Left lobe of liver (tissue), 2 donors: ENCODE measurements around the gene RBBP5. TPM values are rescaled to one million over a fixed set of nuclear protein-coding genes. Genes with fewer than 3 reads are reported as not detected.
A peak's percentile ranks its signal among the peaks of the same experiment; 100 is the strongest.

Source experiments
- ATAC-seq: fragments of 200-7000 bp; cut with Tn5 transposase; one replicate; pipeline ENCODE4 v1.9.1; 2020; ENCODE audit warnings: mild to moderate bottlenecking, moderate library complexity
- DNase-seq: peaks from one replicate; pipeline ENCODE4 v3.0.0-alpha.2; 2020; ENCODE audit warnings: low spot score
- total RNA-seq: library from RNA; stranded (reverse); gene quantifications from one replicate; pipeline ENCODE4 v1.2.1, GENCODE V29; 2021
- donor health status: DM: no; HTN: no; CAD: no; lungs with moderate emphysema.
- donor health status: DM: no; HTN: yes; CAD: no.

The RBBP5 gene
- total RNA-seq, 1 donor from 2014 or later = 7.8 TPM

DNA sequence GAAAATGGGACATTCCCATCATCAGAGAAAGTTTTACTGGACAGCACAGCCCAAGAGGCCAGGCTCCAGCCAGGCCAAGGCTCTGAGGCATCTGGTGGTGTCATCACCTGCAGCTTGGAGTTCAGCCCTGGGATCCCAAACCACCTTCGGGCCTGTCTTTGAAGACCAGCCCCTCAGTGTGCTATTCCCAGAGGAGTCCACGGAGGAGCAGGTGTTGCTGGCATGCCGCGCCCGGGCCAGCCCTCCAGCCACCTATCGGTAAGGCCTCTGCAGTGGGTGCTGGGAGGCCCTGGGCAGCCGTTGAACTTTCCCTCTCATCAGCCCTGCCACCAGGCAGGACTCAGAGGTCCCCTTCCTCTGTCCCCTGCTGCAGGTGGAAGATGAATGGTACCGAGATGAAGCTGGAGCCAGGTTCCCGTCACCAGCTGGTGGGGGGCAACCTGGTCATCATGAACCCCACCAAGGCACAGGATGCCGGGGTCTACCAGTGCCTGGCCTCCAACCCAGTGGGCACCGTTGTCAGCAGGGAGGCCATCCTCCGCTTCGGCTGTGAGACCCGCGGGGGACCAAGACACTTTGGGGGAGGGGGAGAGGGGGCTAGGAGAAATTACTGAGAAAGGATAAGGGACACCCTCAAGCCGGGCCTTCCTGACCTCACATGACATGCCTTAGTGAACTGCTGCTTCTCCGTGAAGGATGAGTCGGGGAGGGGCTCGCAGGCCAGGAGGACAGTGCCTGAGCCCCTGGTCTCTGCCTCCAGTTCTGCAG lies 63.8 kb downstream of the RBBP5 start:
- DNase-seq (no peak), ATAC-seq (no peak)

DNA sequence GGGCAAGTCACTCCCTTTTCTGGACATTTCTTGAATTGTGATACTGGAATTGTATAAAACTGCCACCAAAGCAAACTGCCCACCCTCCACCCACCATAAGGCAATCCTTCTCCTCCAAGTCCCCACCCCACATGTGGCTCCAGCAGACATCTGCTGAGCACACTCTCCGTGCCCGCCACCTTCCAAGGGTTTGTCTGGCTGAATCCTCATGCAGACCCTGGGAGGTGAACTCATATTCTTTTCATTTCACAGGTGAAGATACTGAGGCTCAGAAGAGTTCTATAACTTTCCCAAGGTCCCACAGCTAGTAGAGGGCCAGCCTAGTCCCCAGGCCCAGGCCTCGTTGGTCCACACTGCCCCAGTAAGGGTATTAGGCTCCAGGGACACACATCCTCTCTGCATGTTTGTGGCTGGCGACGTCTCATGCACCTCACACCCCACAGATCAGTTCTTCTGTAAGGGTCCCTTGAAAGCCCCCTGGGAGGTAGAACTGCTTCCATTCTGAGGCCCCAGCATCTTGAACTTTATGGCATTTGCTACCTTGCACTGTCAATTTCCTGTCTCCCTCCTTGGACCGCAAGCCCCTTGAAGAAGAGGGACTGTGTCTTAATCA lies 64.7 kb downstream of the RBBP5 start:
- DNase-seq = no peak
- ATAC-seq = no peak

- DNase-seq (no peak), ATAC-seq (no peak)
Observed at GRCh38 chr1:205056188-205056611, 65.6 kb downstream of the RBBP5 start.

GRCh38 chr1:205054013-205054412 lies 67.8 kb downstream of the RBBP5 start:
- no peak for DNase-seq

DNA sequence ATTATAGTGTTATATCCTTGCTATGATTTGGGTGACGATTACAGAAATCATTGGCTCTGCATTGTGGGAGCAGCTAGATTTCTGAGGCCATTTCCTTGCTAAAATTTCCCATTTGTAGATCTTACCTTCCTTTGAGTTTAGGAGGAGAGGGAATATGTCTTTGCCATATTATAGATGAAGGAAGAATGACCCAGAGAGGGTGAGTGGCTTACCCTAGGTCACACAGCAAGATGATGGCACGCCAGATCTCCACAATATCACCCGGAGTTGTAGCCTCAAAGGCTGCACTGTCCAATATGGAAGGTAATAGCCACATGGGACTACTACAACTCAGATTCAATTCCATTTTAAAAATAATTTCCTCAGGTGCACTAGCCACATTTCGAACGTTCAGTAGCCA lies 68.5 kb downstream of the RBBP5 start:
- ATAC-seq (no peak), DNase-seq (no peak)

More at GRCh38 chr1:205054013-205054412, 67.8 kb downstream of the RBBP5 start:
- ATAC-seq = no peak

DNA sequence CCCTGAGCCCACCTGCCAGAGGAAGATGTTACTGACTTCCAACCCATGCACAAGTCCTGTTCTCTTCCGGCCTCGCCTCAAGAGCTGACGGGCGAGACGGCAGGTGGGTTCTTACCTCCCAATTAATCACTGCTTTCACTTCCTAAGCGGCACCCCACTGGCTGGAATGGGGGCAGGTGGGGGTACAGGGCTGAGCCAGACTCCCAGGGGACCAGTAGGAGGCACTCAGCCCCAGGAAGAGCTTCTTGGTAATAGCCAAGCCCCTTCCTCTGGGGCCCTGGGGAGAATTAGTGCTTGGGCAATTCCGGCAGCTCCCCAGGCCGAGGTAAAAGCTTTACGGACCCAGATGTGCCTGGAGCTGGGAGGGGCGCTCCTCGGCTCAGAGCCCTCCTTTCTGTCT lies 69.1 kb downstream of the RBBP5 start:
- ATAC-seq = no peak
- DNase-seq = no peak

DNA sequence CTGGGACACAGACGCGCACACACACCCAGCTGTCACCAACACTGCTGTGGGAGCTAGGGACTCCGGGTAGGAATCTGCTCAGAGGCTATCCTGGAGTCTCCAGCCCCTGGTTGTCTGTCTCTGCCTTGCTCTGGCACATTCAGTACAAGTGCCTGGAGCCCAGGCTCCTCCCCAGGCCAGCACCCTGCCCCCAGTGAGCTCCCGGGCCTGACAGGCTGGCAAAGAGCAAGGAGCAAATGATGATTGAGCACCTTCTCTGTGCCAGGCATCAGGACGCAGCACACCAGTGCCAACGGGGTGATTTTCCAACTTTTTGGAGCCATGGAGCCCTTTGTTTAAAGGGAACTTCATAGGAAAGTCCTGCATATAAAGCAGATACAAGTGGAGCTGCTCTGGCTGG lies 72.3 kb downstream of the RBBP5 start:
- peak; percentile 91 for ATAC-seq
- DNase-seq = peak; percentile 85

DNA sequence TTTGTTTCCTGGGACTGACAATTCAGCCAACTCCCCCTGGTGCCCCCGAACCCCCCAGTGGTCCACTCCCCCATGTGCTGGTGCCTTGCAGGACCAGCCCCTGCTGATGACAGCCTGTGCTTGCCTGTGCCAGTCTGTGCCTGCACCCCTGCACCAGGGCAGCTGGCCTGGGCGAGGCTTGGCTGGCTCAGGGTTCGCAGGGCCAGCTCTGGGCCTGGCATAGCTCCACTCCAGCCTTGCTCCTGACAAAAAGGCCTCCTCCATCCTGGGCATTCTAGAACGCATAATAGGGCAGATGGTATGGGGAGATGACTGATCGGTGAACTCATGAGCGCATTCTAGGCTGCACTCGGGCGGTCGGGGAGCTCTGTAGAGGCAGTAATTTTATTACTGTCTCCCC lies 73.4 kb downstream of the RBBP5 start:
- peak; percentile 77 for ATAC-seq
- DNase-seq = peak; percentile 68

DNA sequence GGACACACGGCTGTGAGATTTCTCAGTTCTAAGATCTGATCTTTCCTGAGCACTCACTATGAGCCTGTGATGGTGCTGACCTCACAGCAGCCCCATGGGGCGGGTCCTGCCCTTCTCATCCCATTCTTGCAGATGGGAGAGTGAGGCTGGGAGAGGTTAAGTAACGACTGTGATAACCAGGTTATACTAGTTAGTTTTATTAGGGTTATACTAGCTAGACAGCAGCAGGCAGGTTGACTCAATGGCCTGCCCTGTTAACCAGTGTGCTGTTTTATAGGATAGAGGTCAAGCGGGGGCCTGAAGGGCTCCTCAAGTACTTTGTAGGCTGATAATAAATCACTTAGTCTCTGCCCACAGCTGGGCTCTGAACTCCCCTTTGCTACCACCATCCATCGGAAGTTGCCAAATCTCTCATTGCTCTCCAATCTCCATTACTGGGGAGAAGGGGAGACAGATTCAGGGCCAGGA lies 74.0 kb downstream of the RBBP5 start:
- no peak for ATAC-seq
- DNase-seq = no peak

DNA sequence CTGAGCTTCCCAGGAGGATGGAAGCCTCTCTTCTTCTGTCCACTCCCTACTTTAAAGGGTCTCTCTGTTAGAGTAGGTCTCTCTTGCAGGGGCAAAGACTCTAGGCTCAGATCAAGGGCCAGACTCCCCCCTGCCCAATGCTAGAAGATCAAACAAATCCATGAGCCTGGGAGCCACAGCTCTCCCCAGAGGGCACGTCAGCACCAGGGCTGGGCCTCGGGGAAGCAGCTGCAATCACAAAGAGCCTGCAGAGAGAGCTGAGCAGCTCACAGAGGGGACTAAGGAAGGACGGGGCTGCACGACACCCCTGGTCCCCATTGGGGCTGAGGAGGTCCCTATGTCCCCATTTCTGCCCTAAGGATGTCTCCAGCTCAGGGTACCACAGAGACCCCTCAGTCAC lies 74.9 kb downstream of the RBBP5 start:
- no peak for ATAC-seq

GRCh38 chr1:205045146-205045545 lies 76.6 kb downstream of the RBBP5 start:
- ATAC-seq (peak; percentile 40), DNase-seq (peak; percentile 61)

More for the DNA sequence above, 74.9 kb downstream of the RBBP5 start:
- DNase-seq = no peak

- DNase-seq = no peak
- ATAC-seq = no peak
Observed at GRCh38 chr1:205044741-205045140, 77.0 kb downstream of the RBBP5 start.

DNA sequence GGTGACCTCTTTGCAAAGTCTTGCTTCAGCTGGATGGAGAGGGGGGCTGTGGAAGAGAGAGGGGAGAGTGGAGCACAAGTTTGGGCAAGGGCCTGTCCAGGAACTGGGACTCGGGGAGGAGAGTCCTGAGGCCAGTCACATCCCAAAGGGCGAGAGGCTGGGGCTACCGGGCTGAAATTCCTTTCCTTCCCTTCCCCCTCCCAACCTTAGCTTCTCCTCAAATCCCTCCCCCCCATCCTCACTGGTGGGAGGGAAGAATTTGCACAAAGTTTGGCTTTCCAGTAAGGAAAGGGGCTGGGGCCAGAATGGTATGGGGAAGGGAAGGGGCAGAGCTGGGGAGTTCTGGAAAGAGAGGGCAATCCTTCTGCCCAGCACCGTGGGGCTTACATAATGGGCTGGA lies 77.9 kb downstream of the RBBP5 start:
- no peak for DNase-seq
- no peak for ATAC-seq

DNA sequence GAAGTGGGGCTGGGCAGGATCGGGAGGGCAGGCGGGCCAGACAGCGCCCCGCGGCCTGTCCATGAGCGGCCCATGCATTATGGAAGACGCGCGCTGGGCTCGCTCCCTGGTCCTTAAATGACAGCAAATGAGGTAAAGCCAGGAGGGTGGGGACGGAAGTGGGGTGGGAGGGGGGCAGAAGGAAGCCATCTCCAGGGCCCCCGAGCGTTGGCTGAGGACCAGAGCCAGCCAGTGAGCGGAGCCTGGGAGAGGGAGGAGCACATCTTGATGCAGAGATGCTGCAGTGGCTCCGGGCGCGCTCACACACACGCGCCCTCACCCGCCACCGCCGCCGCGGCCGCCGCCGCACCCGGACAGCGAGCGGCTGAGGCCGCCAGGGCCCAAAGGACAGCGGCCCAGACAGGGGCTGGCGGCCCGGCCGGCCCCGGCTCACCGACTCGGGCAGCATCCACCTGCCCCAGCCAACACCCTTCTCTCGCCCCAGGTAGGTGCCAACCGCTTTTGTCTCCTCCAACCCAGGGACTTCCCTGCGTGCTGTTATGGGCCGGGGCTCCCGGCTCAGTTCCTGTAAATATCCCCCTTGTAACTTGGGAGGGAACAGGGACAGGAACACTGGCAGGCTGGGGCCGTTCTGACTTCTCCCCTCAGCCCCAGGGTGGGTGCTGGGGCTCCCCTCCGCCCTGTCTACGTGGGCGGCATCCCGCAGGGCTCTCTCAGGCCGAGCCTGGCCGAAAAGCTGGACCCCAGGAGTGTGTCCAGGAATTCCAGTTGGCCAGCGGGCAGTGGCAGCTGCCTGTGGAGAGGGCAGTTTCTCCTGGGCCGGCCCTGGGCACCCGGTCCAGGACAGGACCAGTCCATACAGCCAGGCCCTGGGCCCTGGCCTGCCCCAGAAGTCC lies 78.6 kb downstream of the RBBP5 start, which contains the start of gene CNTN2:
Gene CNTN2 (plus strand): TSS at position 302 of the 896 bp plus-strand sequence. CDS start 9,974 bp downstream, outside the sequence.
- DNase-seq = no peak
- ATAC-seq = no peak

DNA sequence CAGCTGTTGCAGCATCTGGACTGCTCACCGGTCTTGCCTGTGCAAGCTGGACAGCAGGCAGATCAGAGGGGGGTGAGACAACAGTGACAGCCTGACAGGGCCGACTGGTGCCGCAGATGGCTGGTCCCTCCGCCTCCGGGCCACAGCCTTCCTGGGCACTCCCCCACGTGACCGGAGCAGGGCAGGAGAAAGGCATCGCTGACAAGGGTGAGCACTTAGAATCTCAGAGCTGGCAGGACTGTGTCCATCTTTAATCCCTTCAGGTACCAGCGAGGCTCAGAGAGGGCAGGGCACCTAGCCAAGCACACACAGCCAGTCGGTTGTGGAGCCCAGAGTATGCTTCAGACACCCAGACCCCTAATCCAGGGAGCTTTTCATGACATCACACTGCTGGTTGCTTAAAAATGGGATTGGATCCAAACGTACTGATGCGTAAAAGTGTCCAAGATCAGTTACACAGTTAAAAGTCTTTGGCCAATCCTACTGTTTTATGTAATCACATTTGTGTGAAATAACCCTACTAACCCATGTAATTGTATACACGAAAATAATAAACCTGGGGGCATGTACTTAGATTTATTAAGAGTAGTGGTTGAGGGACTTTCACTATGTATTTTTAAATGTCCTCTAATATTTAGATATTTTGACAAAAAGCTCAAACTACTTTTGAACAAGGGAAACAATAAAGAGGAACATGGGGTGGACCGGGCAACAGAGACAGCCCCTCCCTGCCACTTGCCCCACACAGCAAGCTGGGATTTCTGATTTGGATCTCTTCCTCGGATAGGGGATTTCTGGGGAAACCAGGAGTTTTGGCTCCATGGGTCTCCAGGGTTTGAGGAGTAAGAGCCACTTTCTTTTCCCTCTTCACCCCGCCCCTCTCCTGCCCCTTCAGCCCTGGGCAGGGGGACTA lies 79.5 kb downstream of the RBBP5 start:
- no peak for DNase-seq
- ATAC-seq = no peak

- peak; percentile 71 for ATAC-seq
- DNase-seq = peak; percentile 67
Observed at GRCh38 chr1:205041001-205041715, 80.6 kb downstream of the RBBP5 start.

DNA sequence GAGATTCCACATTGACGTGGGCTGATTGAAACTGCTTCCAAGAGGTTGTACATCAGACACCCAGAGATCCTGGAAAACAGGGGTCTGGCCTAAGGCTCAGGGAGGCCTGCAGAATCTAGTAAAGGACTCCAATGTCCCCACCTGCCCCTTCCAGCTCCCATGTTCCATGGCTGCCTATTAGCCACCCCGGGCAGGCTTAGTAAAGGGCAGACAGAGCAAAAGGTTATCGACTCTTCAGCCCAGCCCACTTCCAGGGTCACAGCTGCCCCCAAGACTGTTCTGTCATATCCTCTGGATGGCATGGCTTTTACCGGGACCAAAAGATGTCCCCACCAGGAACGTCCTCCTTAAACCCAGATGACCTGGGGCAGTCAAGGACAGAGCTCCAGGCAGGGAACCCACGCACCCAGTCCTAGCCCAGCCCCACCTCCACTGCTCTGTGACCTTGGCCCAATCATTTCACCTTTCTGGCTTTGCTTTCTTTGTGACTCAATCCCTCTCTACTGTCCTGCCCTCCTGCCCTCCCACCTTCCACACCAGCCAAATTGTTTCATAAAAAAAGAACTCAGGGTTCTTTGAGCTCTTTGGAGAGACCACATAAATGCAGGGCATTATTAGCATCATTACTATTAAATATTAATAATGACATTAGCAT lies 83.5 kb downstream of the RBBP5 start:
- ATAC-seq (peak; percentile 71), DNase-seq (peak; percentile 78)

- DNase-seq (peak; percentile 90), ATAC-seq (peak; percentile 81)
Observed at GRCh38 chr1:205037539-205037938, 84.2 kb downstream of the RBBP5 start.
